ENCODE data around the gene SLC39A11. TPM values are rescaled to one million over a fixed set of nuclear protein-coding genes. Genes with fewer than 3 reads are reported as not detected.
"Not testable (repeated sequence)": the region's sequence is repeated elsewhere in the genome, so short reads cannot be mapped to it uniquely, and the experiment has no call there.

Gene SLC39A11, protein sequence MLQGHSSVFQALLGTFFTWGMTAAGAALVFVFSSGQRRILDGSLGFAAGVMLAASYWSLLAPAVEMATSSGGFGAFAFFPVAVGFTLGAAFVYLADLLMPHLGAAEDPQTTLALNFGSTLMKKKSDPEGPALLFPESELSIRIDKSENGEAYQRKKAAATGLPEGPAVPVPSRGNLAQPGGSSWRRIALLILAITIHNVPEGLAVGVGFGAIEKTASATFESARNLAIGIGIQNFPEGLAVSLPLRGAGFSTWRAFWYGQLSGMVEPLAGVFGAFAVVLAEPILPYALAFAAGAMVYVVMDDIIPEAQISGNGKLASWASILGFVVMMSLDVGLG
- 10 to 100 TPM; 17.0 to 17.3 TPM for total RNA-seq

DNA sequence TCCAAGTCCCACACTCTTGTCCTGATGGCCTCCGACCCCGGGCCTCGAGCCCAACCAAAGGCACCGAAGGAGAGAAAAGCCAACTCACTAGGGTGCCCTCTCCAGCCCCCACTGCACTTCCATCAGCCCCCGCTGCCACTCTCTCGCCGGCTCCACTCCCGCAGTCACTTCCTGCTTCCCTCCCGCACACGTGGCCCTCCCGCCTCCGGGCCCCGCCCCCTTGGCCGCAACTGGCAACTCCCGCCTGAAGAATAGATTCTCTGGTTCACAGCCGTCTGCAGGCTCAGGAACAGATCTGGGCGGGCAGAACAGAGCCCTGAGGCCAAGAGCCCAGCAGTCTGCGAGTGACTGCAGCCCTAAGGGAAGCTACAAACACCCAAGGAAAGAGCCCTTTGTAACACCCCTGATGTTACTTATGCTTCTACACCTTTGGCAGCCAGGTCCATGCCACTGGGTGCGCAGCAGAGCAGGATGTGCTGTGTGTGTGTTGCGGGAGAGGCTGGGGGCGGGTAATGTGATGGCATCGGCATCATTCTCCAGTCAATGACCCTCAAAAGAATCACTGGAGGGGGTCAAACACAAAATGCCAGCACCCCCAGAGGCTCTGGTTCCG lies at the start of gene SLC39A11:
Gene SLC39A11 (minus strand): TSS at position 166 of the 613 bp plus-strand sequence. CDS start 3,924 bp downstream, outside the sequence.
- peaks cover 20% of the 10 kb centered on the region for H3K4me1 Mint-ChIP-seq
- H3K27me3 Mint-ChIP-seq: peaks cover 7% of the 10 kb centered on the region
- ChIA-PET CTCF (interaction anchor here (1.0 to 1.6 kb wide), 3 partner anchors 99 to 365 kb away, joined by 3 read pairs; no protein-coding TSS in a partner anchor), POLR2A (interaction anchor here (0.6 to 1.2 kb wide), 5 partner anchors 135 to 533 kb away, joined by 3 to 6 read pairs (median 3); a partner anchor contains a TSS)
- H3K36me3 Mint-ChIP-seq (ENCODE audit: low read depth): peaks cover 1% of the 10 kb centered on the region
- peak; percentile 93 for DNase-seq
- peak within 1 kb of the TSS; percentile 73 for H3K27ac Mint-ChIP-seq
- H3K4me3 Mint-ChIP-seq: peak within 1 kb of the TSS; percentile 92
- H3K9me3 Mint-ChIP-seq: no peaks in the 10 kb centered on the region

DNA sequence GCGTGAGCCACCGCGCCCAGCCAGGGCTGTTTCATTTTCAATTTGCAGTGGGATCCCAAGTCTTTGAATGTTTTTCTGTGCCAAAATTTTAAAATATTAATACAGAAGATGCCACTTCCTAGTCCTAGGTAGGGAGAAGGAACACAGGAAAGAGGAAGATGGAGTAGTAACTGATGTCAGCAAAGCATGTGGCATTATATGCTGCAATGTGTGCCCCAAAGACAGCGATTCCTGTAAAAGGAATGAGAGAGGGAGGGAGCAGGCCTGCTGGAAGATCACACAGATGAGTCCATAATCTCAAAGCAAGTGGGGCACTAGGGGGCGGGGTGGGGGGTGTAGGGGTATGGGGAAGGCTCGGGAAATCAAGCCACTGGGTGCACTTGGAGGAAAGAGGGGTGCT lies 48.9 kb upstream of the SLC39A11 start:
- no peak overlapping the region for H3K27ac Mint-ChIP-seq
- H3K27me3 Mint-ChIP-seq: peaks cover 6% of the 10 kb centered on the region
- peaks cover 15% of the 10 kb centered on the region for H3K4me1 Mint-ChIP-seq
- H3K4me3 Mint-ChIP-seq: no peak overlapping the region
- H3K36me3 Mint-ChIP-seq (ENCODE audit: low read depth): peaks cover 11% of the 10 kb centered on the region
- DNase-seq: no peak
- CTCF ChIA-PET: no interaction called here
- POLR2A ChIA-PET: no interaction called here
- H3K9me3 Mint-ChIP-seq: peaks cover 21% of the 10 kb centered on the region

DNA sequence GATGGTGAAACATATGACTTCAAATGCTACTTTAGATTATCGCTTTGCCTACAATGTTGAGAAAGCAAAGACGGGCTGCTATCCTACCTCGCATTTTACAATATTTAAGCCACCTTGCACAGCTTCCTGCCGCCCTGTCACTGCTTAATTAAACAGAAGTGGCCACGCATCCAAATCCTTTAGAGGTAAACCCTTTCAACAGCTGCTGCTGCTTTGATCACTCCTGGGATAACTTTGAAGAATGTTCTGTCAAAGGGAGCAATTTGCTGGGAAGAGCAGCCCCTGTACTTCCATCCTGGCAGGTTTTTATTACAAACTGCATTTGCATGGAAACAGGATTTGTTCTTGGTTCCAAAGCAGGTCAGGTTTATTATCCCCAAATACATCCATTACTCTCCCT lies 48.1 kb upstream of the SLC39A11 start:
- no peak overlapping the region for H3K27ac Mint-ChIP-seq
- peaks cover 15% of the 10 kb centered on the region for H3K4me1 Mint-ChIP-seq
- peaks cover 14% of the 10 kb centered on the region for H3K9me3 Mint-ChIP-seq
- DNase-seq: no peak
- H3K36me3 Mint-ChIP-seq (ENCODE audit: low read depth): peaks cover 5% of the 10 kb centered on the region
- H3K27me3 Mint-ChIP-seq: peaks cover 6% of the 10 kb centered on the region
- no peak overlapping the region for H3K4me3 Mint-ChIP-seq
- POLR2A ChIA-PET: no interaction called here
- CTCF ChIA-PET: interaction anchor here (1.0 kb wide), 1 partner anchor 14 kb away, joined by 3 read pairs; no protein-coding TSS in a partner anchor

DNA sequence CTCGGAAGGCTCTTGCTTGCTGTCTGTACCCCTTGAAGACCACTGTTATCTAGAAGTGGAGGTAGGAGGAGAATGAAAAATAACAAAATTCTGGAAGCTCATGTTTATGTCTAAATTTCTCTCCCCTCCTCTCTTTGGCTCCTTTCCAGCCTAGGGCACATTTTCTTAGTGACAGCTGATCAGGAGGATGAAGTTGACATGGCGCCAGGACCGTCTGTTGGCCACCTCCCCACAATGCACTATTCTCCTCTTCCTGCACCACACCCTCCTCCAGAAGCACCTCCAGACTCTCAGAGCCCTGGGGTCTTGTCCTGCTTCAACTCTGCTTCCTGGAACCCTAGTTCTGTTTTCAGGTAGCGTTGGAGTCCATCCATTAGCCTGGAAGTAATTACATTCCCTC lies 46.8 kb upstream of the SLC39A11 start:
- DNase-seq: no peak
- CTCF ChIA-PET: no interaction called here

DNA sequence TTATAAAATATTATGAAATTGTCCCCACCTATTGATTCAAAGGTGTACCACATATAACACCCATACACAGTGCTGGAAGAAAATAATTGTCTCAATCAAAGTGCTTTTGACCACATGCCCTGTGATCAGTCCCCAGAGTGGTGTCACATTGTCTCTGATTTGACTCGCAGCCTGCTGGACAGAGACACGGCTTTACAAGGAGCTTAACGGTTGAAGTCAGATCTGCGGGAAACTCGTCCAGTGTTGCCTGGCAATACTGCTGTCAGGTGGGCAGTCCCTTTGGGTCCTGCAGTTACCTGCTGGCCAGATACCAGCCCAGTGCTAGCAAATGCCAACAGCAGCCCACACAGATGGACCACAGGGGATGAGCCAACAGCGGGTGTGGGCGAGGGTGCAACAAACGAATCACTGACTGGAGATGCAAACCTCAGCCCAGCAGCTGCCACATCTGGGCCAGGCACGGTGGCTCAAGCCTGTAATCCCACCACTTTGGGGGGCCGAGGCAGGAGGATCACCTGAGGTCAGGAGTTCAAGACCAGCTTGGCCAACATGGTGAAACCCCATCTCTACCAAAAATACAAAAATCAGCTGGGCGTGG lies 46.2 kb upstream of the SLC39A11 start:
- CTCF ChIA-PET: no interaction called here
- Mint-ChIP-seq H3K9me3 (no peaks in the 10 kb centered on the region), H3K27ac (no peak overlapping the region), H3K4me3 (no peak overlapping the region), H3K4me1 (peaks cover 11% of the 10 kb centered on the region), H3K27me3 (peaks cover 6% of the 10 kb centered on the region), H3K36me3 (ENCODE audit: low read depth) (no peaks in the 10 kb centered on the region)
- no peak for DNase-seq
- POLR2A ChIA-PET: no interaction called here

More for the DNA sequence above, 46.8 kb upstream of the SLC39A11 start:
- H3K4me1 Mint-ChIP-seq: peaks cover 15% of the 10 kb centered on the region
- H3K9me3 Mint-ChIP-seq: peaks cover 6% of the 10 kb centered on the region
- no peak overlapping the region for H3K4me3 Mint-ChIP-seq
- POLR2A ChIA-PET: no interaction called here
- H3K36me3 Mint-ChIP-seq (ENCODE audit: low read depth): peaks cover 4% of the 10 kb centered on the region
- no peak overlapping the region for H3K27ac Mint-ChIP-seq
- peaks cover 6% of the 10 kb centered on the region for H3K27me3 Mint-ChIP-seq

DNA sequence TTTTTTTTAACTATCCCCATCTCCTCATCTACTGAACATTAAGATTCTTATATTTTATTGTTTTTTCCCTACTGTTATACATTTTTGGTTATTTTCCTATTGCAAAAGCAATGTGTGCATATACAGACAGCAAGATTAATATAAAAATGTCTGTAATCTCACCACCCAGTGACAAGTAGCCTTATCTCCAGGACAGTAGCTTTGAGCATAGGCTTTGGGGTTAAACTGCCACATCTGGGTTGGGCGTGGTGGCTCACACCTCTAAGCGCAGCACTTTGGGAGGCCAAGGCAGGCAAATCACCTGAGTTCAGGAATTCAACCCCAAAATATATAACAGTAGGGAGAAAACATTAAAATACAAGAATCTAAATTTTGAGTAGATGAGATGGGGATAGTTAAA lies 44.9 kb upstream of the SLC39A11 start:
- Mint-ChIP-seq H3K9me3 (no peaks in the 10 kb centered on the region), H3K4me1 (no peaks in the 10 kb centered on the region), H3K27ac (no peak overlapping the region), H3K27me3 (peaks cover 6% of the 10 kb centered on the region), H3K4me3 (no peak overlapping the region), H3K36me3 (ENCODE audit: low read depth) (no peaks in the 10 kb centered on the region)
- POLR2A ChIA-PET: no interaction called here
- DNase-seq: no peak
- CTCF ChIA-PET: no interaction called here

DNA sequence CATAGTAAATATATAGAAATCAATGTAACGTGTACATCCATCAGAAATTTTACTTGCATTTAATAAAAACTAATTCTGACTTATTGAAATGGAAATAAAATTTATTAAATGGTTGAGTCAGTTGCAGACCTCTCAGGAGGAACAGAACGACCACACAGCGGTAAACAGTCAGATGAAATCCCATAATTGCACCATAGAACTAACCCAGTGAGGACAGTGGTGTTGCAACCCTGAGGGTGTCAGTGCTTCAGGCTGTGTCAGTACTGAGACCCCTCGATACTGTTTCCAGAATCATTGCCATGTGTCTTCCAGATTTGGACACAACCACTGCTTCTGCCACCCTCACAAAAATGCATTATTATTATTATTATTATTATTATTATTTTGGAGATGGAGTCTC lies 43.3 kb upstream of the SLC39A11 start:
- ChIA-PET CTCF (no interaction called here), POLR2A (no interaction called here)
- no peak overlapping the region for H3K4me3 Mint-ChIP-seq
- no peak overlapping the region for H3K27ac Mint-ChIP-seq
- no peaks in the 10 kb centered on the region for H3K4me1 Mint-ChIP-seq
- H3K9me3 Mint-ChIP-seq: no peaks in the 10 kb centered on the region
- no peak for DNase-seq
- H3K27me3 Mint-ChIP-seq: peaks cover 5% of the 10 kb centered on the region
- no peaks in the 10 kb centered on the region for H3K36me3 Mint-ChIP-seq (ENCODE audit: low read depth)

DNA sequence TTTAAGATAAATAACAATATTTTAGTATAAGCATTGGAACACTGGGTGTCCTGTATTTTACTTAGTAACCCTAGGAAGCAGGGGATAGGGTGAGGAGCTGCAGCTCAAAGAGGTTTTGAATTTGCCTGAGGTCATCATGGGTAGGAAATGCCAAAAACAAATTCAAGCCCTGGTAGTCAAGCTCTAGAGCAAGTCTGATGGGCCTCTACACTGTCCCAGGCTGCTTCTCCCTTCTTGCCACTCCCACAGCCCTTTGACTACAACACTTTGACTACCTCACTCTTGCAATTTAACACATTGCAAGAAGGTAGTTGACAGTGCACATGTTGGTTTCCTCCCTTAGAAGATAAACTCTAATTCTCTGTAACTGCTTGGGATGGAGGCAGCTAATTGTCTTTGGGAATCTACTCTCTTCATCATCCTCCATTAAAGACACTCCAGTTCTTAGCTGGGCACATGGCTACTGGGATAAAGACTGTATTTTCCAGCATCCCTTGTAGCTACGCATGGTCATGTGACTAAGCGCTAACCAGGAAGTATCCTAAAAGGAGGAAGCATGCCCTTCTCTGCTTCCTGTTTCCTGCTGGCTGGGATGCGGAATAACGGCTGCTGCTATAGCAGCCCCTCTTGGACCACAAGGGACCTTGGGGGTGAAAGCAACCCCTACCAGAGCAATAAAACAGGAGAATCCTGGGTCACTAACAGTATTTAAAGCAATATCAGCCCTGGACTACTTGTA lies 41.6 kb upstream of the SLC39A11 start:
- H3K27ac Mint-ChIP-seq: no peak overlapping the region
- no peaks in the 10 kb centered on the region for H3K4me1 Mint-ChIP-seq
- CTCF ChIA-PET: interaction anchor here (1.2 to 1.5 kb wide), 2 partner anchors 236 to 407 kb away, joined by 4 read pairs; no protein-coding TSS in a partner anchor
- POLR2A ChIA-PET: no interaction called here
- no peak overlapping the region for H3K4me3 Mint-ChIP-seq
- H3K9me3 Mint-ChIP-seq: no peaks in the 10 kb centered on the region
- no peaks in the 10 kb centered on the region for H3K36me3 Mint-ChIP-seq (ENCODE audit: low read depth)
- DNase-seq: no peak
- no peaks in the 10 kb centered on the region for H3K27me3 Mint-ChIP-seq

DNA sequence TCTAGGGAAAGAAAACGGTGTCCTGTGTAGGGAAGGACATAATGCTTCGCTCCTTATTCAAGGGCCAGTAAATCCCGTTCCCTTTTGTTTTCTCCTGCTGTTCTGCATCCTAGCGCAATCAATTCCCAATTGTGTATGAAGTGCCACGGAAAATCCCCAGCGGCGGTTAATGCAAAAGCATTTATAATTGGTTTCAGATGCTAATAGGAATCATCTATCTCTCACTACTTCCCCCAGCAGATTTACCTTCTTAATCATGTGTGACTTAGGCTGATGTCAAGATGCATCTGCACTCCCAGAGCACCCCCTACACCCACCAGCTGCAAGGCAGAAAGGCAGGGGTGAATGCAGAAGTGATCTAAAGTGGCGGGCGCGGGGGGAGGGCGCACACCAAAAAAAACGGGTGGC lies 39.6 kb upstream of the SLC39A11 start:
- POLR2A ChIA-PET: no interaction called here
- no peaks in the 10 kb centered on the region for H3K27me3 Mint-ChIP-seq
- no peak overlapping the region for H3K27ac Mint-ChIP-seq
- no peaks in the 10 kb centered on the region for H3K9me3 Mint-ChIP-seq
- no peaks in the 10 kb centered on the region for H3K4me1 Mint-ChIP-seq
- no peak overlapping the region for H3K4me3 Mint-ChIP-seq
- DNase-seq: no peak
- H3K36me3 Mint-ChIP-seq (ENCODE audit: low read depth): no peaks in the 10 kb centered on the region
- CTCF ChIA-PET: no interaction called here

DNA sequence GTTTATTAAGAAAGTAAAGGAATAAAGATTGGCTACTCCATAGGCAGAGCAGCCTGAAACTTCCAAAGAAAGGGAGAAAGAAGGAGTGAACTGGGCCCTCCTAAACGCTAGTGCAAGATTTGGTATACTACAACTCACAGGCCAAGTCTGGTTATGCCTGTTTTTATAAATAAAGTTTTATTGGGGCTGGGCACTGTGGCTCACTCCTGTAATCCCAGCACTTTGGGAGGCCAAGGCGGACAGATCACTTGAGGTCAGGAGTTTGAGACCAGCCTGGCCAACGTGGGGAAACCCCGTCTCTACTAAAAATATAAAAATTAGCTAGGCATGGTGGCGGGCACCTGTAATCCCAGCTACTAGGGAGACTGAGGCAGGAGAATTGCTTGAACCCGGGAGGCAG lies 39.0 kb upstream of the SLC39A11 start:
- H3K4me1 Mint-ChIP-seq; H3K27ac Mint-ChIP-seq; H3K27me3 Mint-ChIP-seq; H3K4me3 Mint-ChIP-seq; CTCF ChIA-PET; H3K9me3 Mint-ChIP-seq; H3K36me3 Mint-ChIP-seq (ENCODE audit: low read depth); POLR2A ChIA-PET; DNase-seq: not testable (repeated sequence)

DNA sequence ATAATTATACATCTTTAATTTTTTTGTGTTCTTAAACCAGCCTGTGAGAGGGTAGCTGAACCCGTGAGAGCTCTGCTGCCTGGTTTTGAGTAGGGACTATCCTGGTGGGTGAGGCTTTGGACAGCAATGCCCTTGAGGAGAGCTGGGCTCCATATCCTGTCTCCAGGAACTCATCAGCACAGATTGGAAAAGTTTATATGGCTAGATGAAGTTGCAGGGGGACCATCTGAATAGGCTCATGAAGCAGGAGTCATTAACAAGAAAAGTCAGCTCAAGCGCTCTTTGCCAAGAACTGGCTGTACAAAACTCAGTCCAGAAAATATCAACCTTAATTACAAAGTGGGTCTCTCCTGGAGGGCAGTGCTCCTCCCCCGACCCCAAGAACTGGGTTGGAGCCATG lies 38.5 kb upstream of the SLC39A11 start:
- Mint-ChIP-seq H3K9me3 (no peaks in the 10 kb centered on the region), H3K4me1 (no peaks in the 10 kb centered on the region)
- CTCF ChIA-PET: no interaction called here

DNA sequence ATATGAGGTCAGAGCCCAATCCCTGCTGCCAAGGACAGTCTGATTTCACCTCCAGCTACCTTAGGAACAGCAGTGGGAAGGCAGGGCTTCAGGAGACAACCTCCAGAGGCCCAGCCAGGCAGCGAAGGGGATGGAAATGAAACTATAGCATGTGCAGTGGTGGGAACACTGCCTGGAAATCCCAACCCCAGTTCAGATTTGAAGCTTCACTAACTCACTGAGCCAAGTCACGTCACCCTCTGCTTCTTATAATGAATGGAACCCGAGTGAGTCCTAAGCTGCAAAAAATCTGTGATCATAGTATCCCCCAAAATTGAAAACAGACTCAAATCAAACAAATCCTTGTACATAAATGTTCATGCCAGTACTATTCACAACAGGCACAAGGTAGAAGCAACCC lies 36.0 kb upstream of the SLC39A11 start:
- H3K4me3 Mint-ChIP-seq: no peak overlapping the region
- no peak for DNase-seq
- H3K27ac Mint-ChIP-seq: no peak overlapping the region
- no peaks in the 10 kb centered on the region for H3K36me3 Mint-ChIP-seq (ENCODE audit: low read depth)
- POLR2A ChIA-PET: no interaction called here
- H3K9me3 Mint-ChIP-seq: no peaks in the 10 kb centered on the region
- CTCF ChIA-PET: no interaction called here
- no peaks in the 10 kb centered on the region for H3K4me1 Mint-ChIP-seq
- no peaks in the 10 kb centered on the region for H3K27me3 Mint-ChIP-seq

More for the DNA sequence above, 38.5 kb upstream of the SLC39A11 start:
- no peak overlapping the region for H3K27ac Mint-ChIP-seq
- H3K4me3 Mint-ChIP-seq: no peak overlapping the region
- no peaks in the 10 kb centered on the region for H3K36me3 Mint-ChIP-seq (ENCODE audit: low read depth)
- POLR2A ChIA-PET: no interaction called here
- no peak for DNase-seq
- H3K27me3 Mint-ChIP-seq: no peaks in the 10 kb centered on the region

Data from activated CD4-positive, alpha-beta memory T cell treated with anti-CD3 and anti-CD28 coated beads, Interleukin-2, amount 10 ng/mL, durations not matched to agents 7 days and 5 days (primary cell).